Lower leg skin (tissue), 3 donors: ENCODE measurements around the gene AQP9.

Source experiments
- CTCF ChIP-seq, 3 donors: fragments of 450-650 bp; IDR thresholded peaks; one replicate each; pipeline ENCODE4 v1.5.1; 2016; ENCODE audit warnings: antibody characterized with exemption in 3 of 3, mild to moderate bottlenecking in 3 of 3, moderate library complexity in 2 of 3
- POLR2A ChIP-seq, 2 donors: fragments of 450-650 bp; IDR thresholded peaks; one replicate each; pipeline ENCODE4 v1.6.1; 2016 to 2017; ENCODE audit warnings: antibody characterized with exemption in 2 of 2, mild to moderate bottlenecking in 1 of 2, moderate library complexity in 1 of 2

GRCh38 chr15:58159827-58160386 lies 21.7 kb downstream of the AQP9 start:
- TF ChIP-seq POLR2A (IDR thresholded peaks at IDR 0.05) (no peak), CTCF (IDR thresholded peaks at IDR 0.05) (no peak)
